Adipocyte (in vitro differentiated cells): ENCODE data around the gene MCRS1.

Experiments used
- DNase-seq: peaks from one replicate; pipeline ENCODE4 v3.0.0-alpha.2; 2015; ENCODE audit warnings: low read depth
- H3K27me3 ChIP-seq: replicated peaks from 2 replicates; pipeline ENCODE4 v1.7.0; 2013; ENCODE audit warnings: mild to moderate bottlenecking, low read length, moderate library complexity; ENCODE audit not compliant: control insufficient read depth, insufficient read depth
- H3K36me3 ChIP-seq: 2 replicates; pipeline ENCODE4 v1.7.0; 2013; ENCODE audit warnings: low read length, mild to moderate bottlenecking, moderate library complexity; ENCODE audit not compliant: control insufficient read depth, insufficient read depth, severe bottlenecking
- H3K4me1 ChIP-seq: 2 replicates; pipeline ENCODE4 v1.7.0; 2013; ENCODE audit warnings: mild to moderate bottlenecking, low read length, moderate library complexity; ENCODE audit not compliant: control insufficient read depth, insufficient read depth
- H3K4me3 ChIP-seq: 2 replicates; pipeline ENCODE4 v1.7.0; 2013; ENCODE audit warnings: mild to moderate bottlenecking, low read length, moderate library complexity
- H3K9ac ChIP-seq: 2 replicates; pipeline ENCODE4 v1.7.0; 2013; ENCODE audit warnings: mild to moderate bottlenecking, low read length, moderate library complexity
- H3K9me3 ChIP-seq: 2 replicates; pipeline ENCODE4 v1.7.0; 2013; ENCODE audit warnings: mild to moderate bottlenecking, low read length, moderate library complexity; ENCODE audit not compliant: control insufficient read depth

Gene MCRS1

GRCh38 chr12:49552899-49553298 lies 15.0 kb downstream of the MCRS1 start:
- H3K36me3 ChIP-seq: peaks cover 13% of the 10 kb centered on the region
- no peak for DNase-seq
- H3K9me3 ChIP-seq: no peaks in the 10 kb centered on the region
- peaks cover 12% of the 10 kb centered on the region for H3K4me1 ChIP-seq
- H3K27me3 ChIP-seq: peaks cover 32% of the 10 kb centered on the region
- H3K9ac ChIP-seq: no peak overlapping the region
- H3K4me3 ChIP-seq: no peak overlapping the region

- Histone ChIP-seq H3K9me3 (no peaks in the 10 kb centered on the region), H3K27me3 (peaks cover 37% of the 10 kb centered on the region), H3K36me3 (peaks cover 8% of the 10 kb centered on the region), H3K4me3 (no peak overlapping the region), H3K9ac (no peak overlapping the region), H3K4me1 (peaks cover 12% of the 10 kb centered on the region)
- no peak for DNase-seq
Observed at GRCh38 chr12:49552425-49552824, 15.5 kb downstream of the MCRS1 start.

- Histone ChIP-seq H3K9ac (no peak overlapping the region), H3K27me3 (peaks cover 41% of the 10 kb centered on the region), H3K4me3 (no peak overlapping the region), H3K4me1 (peaks cover 12% of the 10 kb centered on the region), H3K36me3 (peaks cover 8% of the 10 kb centered on the region), H3K9me3 (no peaks in the 10 kb centered on the region)
- DNase-seq: peak; percentile 13
Observed at GRCh38 chr12:49552014-49552413, 15.9 kb downstream of the MCRS1 start.

- peaks cover 52% of the 10 kb centered on the region for H3K27me3 ChIP-seq
- DNase-seq: no peak
- peaks cover 12% of the 10 kb centered on the region for H3K4me1 ChIP-seq
- no peaks in the 10 kb centered on the region for H3K36me3 ChIP-seq
- H3K9ac ChIP-seq: no peak overlapping the region
- no peak overlapping the region for H3K4me3 ChIP-seq
- H3K9me3 ChIP-seq: no peaks in the 10 kb centered on the region
Observed at GRCh38 chr12:49550693-49551252, 17.2 kb downstream of the MCRS1 start.

- no peak for DNase-seq
- H3K27me3 ChIP-seq: peaks cover 59% of the 10 kb centered on the region
- H3K9me3 ChIP-seq: no peaks in the 10 kb centered on the region
- no peak overlapping the region for H3K9ac ChIP-seq
- H3K4me3 ChIP-seq: no peak overlapping the region
- no peaks in the 10 kb centered on the region for H3K36me3 ChIP-seq
- peaks cover 12% of the 10 kb centered on the region for H3K4me1 ChIP-seq
Observed at GRCh38 chr12:49549735-49550692, 17.9 kb downstream of the MCRS1 start.

GRCh38 chr12:49548822-49549648 lies 18.9 kb downstream of the MCRS1 start:
- Histone ChIP-seq H3K9me3 (no peaks in the 10 kb centered on the region), H3K9ac (no peak overlapping the region), H3K36me3 (no peaks in the 10 kb centered on the region), H3K27me3 (peaks cover 67% of the 10 kb centered on the region), H3K4me1 (peaks cover 12% of the 10 kb centered on the region), H3K4me3 (peak overlapping the region; percentile 57)
- peak; percentile 36 for DNase-seq

GRCh38 chr12:49548481-49548821 lies 19.5 kb downstream of the MCRS1 start:
- no peak for DNase-seq
- Histone ChIP-seq H3K4me1 (peaks cover 12% of the 10 kb centered on the region), H3K9me3 (no peaks in the 10 kb centered on the region), H3K36me3 (no peaks in the 10 kb centered on the region), H3K9ac (no peak overlapping the region), H3K4me3 (peak overlapping the region; percentile 57), H3K27me3 (peaks cover 71% of the 10 kb centered on the region)

GRCh38 chr12:49547090-49547690 lies 20.8 kb downstream of the MCRS1 start:
- no peaks in the 10 kb centered on the region for H3K36me3 ChIP-seq
- no peak overlapping the region for H3K4me3 ChIP-seq
- DNase-seq: no peak
- no peak overlapping the region for H3K9ac ChIP-seq
- peaks cover 12% of the 10 kb centered on the region for H3K4me1 ChIP-seq
- H3K27me3 ChIP-seq: peaks cover 83% of the 10 kb centered on the region
- H3K9me3 ChIP-seq: no peaks in the 10 kb centered on the region

GRCh38 chr12:49546481-49546880 lies 21.5 kb downstream of the MCRS1 start:
- peaks cover 84% of the 10 kb centered on the region for H3K27me3 ChIP-seq
- H3K9me3 ChIP-seq: no peaks in the 10 kb centered on the region
- no peak for DNase-seq
- H3K4me3 ChIP-seq: no peak overlapping the region
- H3K36me3 ChIP-seq: no peaks in the 10 kb centered on the region
- peaks cover 6% of the 10 kb centered on the region for H3K4me1 ChIP-seq
- no peak overlapping the region for H3K9ac ChIP-seq

- Histone ChIP-seq H3K27me3 (peaks cover 87% of the 10 kb centered on the region), H3K4me1 (peaks cover 6% of the 10 kb centered on the region), H3K36me3 (no peaks in the 10 kb centered on the region), H3K4me3 (no peak overlapping the region), H3K9ac (no peak overlapping the region), H3K9me3 (no peaks in the 10 kb centered on the region)
- no peak for DNase-seq
Observed at GRCh38 chr12:49545815-49546214, 22.1 kb downstream of the MCRS1 start.
